ENCODE results near the gene NAPB.

The NAPB gene

GRCh38 chr20:23343590-23343989 is 77.7 kb downstream of the NAPB start:
- no peak for DNase-seq

GRCh38 chr20:23341073-23341472 is 80.2 kb downstream of the NAPB start:
- DNase-seq, result no peak

GRCh38 chr20:23340524-23340923 is 80.8 kb downstream of the NAPB start:
- DNase-seq, result peak; percentile 20 to 78

GRCh38 chr20:23339986-23340385 is 81.3 kb downstream of the NAPB start:
- DNase-seq, result no peak

GRCh38 chr20:23337312-23337711 is 84.0 kb downstream of the NAPB start:
- DNase-seq, result no peak

GRCh38 chr20:23336476-23336875 is 84.8 kb downstream of the NAPB start:
- no peak for DNase-seq

GRCh38 chr20:23335521-23335920 is 85.8 kb downstream of the NAPB start:
- DNase-seq, result no peak

- DNase-seq, result no peak
These were observed 87.2 kb downstream of the NAPB start for GRCh38 chr20:23334111-23334510.

GRCh38 chr20:23332467-23332866 is 88.8 kb downstream of the NAPB start:
- DNase-seq, result no peak

GRCh38 chr20:23331450-23332350 is 89.6 kb downstream of the NAPB start:
- no peak for DNase-seq

- no peak for DNase-seq
These were observed 93.5 kb downstream of the NAPB start for GRCh38 chr20:23327617-23328333.

- no peak for DNase-seq
These were observed 94.5 kb downstream of the NAPB start for GRCh38 chr20:23326774-23327173.

- DNase-seq, result no peak
These were observed 96.2 kb downstream of the NAPB start for GRCh38 chr20:23325107-23325506.
